Loucy (cell line): Measurements from ENCODE around the gene DISP3.

Source experiments
- H2AFZ ChIP-seq: fragments of 200-600 bp; sonication (generic); 2 replicates; pipeline ENCODE4 v1.6.0; 2016; ENCODE audit warnings: antibody characterized with exemption, mild to moderate bottlenecking, low read length, moderate library complexity
- H3F3A ChIP-seq: fragments of 200-600 bp; 2 replicates; pipeline ENCODE4 v1.6.0; 2016; ENCODE audit warnings: antibody characterized with exemption, low read depth, mild to moderate bottlenecking
- H3K27me3 ChIP-seq: fragments of 200-600 bp; sonication (generic); 2 replicates; pipeline ENCODE4 v1.6.1; 2014; ENCODE audit warnings: low read length, mild to moderate bottlenecking; ENCODE audit not compliant: insufficient read depth, poor library complexity, severe bottlenecking
- H3K36me3 ChIP-seq: fragments of 200-600 bp; sonication (generic); 2 replicates; pipeline ENCODE4 v1.6.1; 2016; ENCODE audit warnings: low read length; ENCODE audit not compliant: insufficient read depth
- H3K4me1 ChIP-seq: fragments of 200-600 bp; sonication (generic); 2 replicates; pipeline ENCODE4 v1.5.1; 2014; ENCODE audit warnings: low read length, mild to moderate bottlenecking; ENCODE audit not compliant: insufficient read depth, poor library complexity, severe bottlenecking
- H3K4me2 ChIP-seq: fragments of 200-600 bp; sonication (generic); 2 replicates; pipeline ENCODE4 v1.6.0; 2014; ENCODE audit warnings: antibody characterized with exemption, low read length, low read depth, mild to moderate bottlenecking; ENCODE audit not compliant: poor library complexity, severe bottlenecking
- H3K4me3 ChIP-seq: fragments of 200-600 bp; sonication (generic); 2 replicates; pipeline ENCODE4 v1.5.1; 2014; ENCODE audit warnings: low read length, mild to moderate bottlenecking, mixed read lengths; ENCODE audit not compliant: poor library complexity, severe bottlenecking
- H3K79me2 ChIP-seq: fragments of 200-600 bp; sonication (generic); 2 replicates; pipeline ENCODE4 v1.6.1; 2014; ENCODE audit warnings: low read length; ENCODE audit not compliant: insufficient read depth
- H3K9ac ChIP-seq: fragments of 200-600 bp; sonication (generic); 2 replicates; pipeline ENCODE4 v1.6.0; 2014; ENCODE audit warnings: mild to moderate bottlenecking, low read depth, low read length, moderate library complexity; ENCODE audit not compliant: poor library complexity, severe bottlenecking
- H3K9me2 ChIP-seq: fragments of 200-600 bp; sonication (generic); replicated peaks from 2 replicates; pipeline ENCODE4 v1.6.1; 2016; ENCODE audit warnings: low read depth, low read length, mixed read lengths
- H3K9me3 ChIP-seq: fragments of 200-600 bp; sonication (generic); 2 replicates; pipeline ENCODE4 v1.6.1; 2014; ENCODE audit warnings: mild to moderate bottlenecking, antibody characterized with exemption, low read length, low read depth; ENCODE audit not compliant: insufficient read depth
- H4K20me1 ChIP-seq: fragments of 200-600 bp; sonication (generic); 2 replicates; pipeline ENCODE4 v1.6.0; 2014; ENCODE audit warnings: antibody characterized with exemption, low read length, mild to moderate bottlenecking; ENCODE audit not compliant: insufficient read depth, poor library complexity, severe bottlenecking
- CTCF ChIP-seq: fragments of 200-600 bp; sonication (generic); conservative IDR thresholded peaks from 2 replicates; pipeline ENCODE4 v1.5.1; 2014; ENCODE audit warnings: mild to moderate bottlenecking, antibody characterized with exemption, low read length
- EZH2phosphoT487 ChIP-seq: fragments of 200-600 bp; IDR thresholded peaks from 2 replicates; pipeline ENCODE4 v1.6.1; 2018; ENCODE audit warnings: antibody characterized with exemption, mild to moderate bottlenecking, moderate library complexity, borderline replicate concordance

DISP3 gene

GRCh38 chr1:11585389-11585788 is 106.4 kb downstream of the DISP3 start:
- Histone ChIP-seq H4K20me1 (no peaks in the 10 kb centered on the region), H3K9me2 (no peaks in the 10 kb centered on the region), H3F3A (no peaks in the 10 kb centered on the region), H2AFZ (no peak overlapping the region), H3K4me2 (no peak overlapping the region), H3K36me3 (no peaks in the 10 kb centered on the region), H3K79me2 (no peaks in the 10 kb centered on the region), H3K9me3 (no peaks in the 10 kb centered on the region), H3K9ac (no peak overlapping the region), H3K27me3 (no peaks in the 10 kb centered on the region), H3K4me3 (no peak overlapping the region), H3K4me1 (no peaks in the 10 kb centered on the region)
- TF ChIP-seq CTCF (no peak), EZH2phosphoT487 (no peak)
